Ramos (cell line): ENCODE results near the gene WDR5.

Source experiments
- in situ Hi-C: fragments of 300-500 bp; cut with MboI; formaldehyde crosslinking; loops from one replicate; pipeline ENCODE4 v1.14.3; 2022; ENCODE audit warnings: low sequenced_read_pairs; ENCODE audit not compliant: unreplicated experiment

The WDR5 gene

DNA sequence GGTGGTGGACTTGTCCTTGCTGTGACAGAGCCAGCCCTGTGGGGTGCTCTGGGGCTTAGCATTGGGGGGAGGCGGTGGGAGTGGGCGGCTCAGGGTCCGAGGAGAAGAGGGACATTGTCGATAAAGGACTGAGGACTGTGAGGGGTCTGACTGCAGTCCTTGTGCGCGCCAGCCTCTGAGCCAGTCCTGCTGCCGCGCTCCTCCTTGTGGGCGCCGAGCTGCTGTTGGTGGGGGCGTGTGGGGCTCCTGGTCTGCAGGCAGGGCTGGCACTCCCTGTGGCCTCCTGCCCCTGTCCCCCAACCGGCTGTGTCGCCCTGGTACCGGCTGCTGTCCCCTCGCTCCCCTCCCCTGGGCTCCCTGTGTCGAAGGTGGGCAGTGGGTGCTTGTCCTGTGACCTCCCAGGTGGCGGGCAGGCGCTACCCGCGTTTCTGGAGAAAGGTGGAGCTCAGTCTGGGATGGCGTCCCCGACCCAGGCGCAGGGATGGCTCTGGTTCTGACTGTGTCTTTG, 21.6 kb downstream of the WDR5 start:
- in situ Hi-C loops = no loop called here

GRCh38 chr9:134158242-134158641, 22.4 kb downstream of the WDR5 start:
- in situ Hi-C loops = no loop called here

DNA sequence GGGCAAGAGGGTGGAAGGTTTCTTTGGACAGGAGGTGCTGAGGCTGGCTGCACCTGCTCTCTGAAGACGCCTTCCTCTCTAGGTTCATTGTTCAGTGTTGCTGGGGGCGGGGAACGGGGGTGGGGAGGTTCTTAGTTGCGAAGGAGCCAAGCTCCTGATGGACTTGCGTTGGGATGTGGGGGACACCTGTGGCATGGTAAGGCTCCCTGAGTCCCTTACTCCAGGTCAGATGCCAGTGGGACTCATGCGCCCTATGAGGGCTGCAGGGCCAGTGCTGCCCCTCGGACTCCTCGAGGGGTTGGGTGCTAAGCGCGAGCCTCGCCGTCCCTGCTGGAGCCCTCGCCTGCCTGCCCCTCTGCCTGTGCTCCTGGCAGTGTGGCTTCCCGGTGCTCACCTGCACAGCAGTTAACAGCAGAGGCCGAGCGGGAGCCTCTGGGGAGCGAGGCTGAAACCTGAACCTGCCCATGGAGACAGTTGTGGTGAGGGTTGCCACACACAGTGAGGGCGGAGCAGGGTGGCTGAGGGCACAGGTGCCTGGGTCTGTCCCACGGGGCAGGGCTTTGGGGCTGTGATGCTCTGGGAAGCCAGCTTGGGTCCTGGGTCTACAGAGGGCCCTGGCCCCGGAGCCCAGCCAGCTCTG, 23.0 kb downstream of the WDR5 start:
- in situ Hi-C loops = no loop called here

- in situ Hi-C loops = no loop called here
Observed at GRCh38 chr9:134159566-134160245, 23.8 kb downstream of the WDR5 start.

GRCh38 chr9:134161647-134162046, 25.8 kb downstream of the WDR5 start:
- in situ Hi-C loops = no loop called here

DNA sequence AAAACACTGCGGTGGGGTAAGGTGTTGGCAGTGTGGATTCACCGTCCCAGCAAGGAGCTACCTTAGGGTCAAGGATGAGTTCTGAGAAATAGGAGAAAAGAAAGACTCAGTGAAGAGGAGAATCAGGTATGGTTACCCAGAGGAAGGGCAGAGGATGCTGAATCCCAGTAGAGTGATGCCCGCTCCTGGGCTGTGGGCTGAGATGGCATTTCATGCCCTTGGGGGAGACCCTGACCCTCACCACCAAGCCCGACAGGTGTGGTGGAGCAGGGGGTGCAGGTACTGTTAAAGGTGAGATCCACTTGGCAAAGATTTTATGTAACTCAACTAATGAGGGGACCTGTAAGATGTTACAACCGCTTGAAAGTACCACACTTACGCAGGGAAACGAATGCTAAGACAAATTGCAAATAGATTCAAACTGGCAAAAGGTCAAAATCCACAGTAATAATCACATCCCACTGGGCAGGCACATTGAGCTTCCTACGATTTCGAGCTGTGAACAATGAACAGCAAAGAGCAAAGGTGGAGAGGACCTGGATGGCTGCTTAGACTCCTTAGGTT, 26.4 kb downstream of the WDR5 start:
- in situ Hi-C loops = no loop called here

- in situ Hi-C loops = no loop called here
Observed at GRCh38 chr9:134162926-134163370, 27.1 kb downstream of the WDR5 start.

GRCh38 chr9:134163371-134164196, 27.7 kb downstream of the WDR5 start:
- in situ Hi-C loops = no loop called here

GRCh38 chr9:134164879-134165278, 29.0 kb downstream of the WDR5 start:
- in situ Hi-C loops = loop anchor here (5.0 kb wide), 1 partner anchor 277 kb away; no protein-coding TSS in a partner anchor

- in situ Hi-C loops = loop anchor here (5.0 kb wide), 1 partner anchor 277 kb away; no protein-coding TSS in a partner anchor
Observed at GRCh38 chr9:134165357-134166315, 29.8 kb downstream of the WDR5 start.

GRCh38 chr9:134166374-134166773, 30.5 kb downstream of the WDR5 start:
- in situ Hi-C loops = loop anchor here (5.0 kb wide), 1 partner anchor 276 kb away; no protein-coding TSS in a partner anchor

DNA sequence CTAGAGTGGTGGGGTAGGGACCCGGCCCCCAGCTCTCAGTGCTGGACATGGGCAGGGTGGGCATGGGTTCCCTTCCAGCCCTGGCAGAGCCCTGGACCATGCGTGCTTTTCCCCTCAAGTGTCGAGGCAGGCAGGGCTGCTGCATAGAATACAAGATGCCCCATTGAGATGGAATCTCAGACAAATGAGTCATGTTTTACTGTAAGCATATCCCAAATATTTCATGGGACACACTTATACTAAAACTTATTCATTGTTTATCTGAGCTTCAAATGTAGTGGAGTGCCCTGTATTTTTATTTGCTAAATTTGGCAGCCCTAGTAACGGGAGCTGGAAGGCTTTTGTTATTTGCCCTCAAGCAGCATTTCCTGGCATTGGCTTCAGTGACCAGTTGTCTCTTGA, 31.6 kb downstream of the WDR5 start:
- in situ Hi-C loops = loop anchor here (5.0 kb wide), 1 partner anchor 275 kb away; no protein-coding TSS in a partner anchor

- in situ Hi-C loops = loop anchor here (5.0 kb wide), 1 partner anchor 273 kb away; no protein-coding TSS in a partner anchor
Observed at GRCh38 chr9:134168757-134169550, 33.1 kb downstream of the WDR5 start.

DNA sequence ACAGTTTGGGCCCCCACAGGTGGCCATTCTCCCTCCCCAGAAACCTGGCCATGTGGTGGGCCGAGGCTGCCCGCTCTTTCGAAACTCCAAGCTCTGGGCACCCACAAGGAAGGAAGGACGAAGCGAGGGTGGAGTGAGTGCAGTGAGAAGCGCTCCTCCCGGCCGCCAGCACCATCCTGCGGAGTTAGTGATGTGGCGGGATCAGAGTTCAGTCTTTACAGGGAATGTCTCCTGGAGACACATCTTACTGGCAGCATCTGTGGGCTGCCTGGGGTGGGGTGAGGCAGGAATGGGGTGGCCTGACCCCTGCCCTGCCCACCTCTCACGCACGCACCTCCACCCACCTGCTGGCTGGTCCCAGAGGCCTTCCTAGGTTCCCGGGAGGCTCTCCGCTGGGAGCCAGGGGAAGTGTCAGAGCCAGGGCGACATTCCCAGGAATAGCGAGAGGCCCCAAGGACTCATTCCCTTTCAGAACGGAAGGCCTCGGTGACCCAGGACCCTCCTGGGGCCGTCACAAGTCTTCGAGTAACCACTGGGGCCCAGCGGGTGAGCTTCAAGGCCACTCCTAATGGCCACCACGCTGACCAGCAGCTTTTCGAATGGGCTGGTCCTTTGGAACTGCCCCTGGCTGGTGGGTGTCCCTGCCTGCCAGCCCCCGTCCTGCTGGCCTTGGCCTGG, 34.0 kb downstream of the WDR5 start:
- in situ Hi-C loops = loop anchor here (5.0 kb wide), 1 partner anchor 272 kb away; no protein-coding TSS in a partner anchor

- in situ Hi-C loops = no loop called here
Observed at GRCh38 chr9:134170532-134171315, 34.8 kb downstream of the WDR5 start.

- in situ Hi-C loops = no loop called here
Observed at GRCh38 chr9:134171316-134172197, 35.7 kb downstream of the WDR5 start.
